ENCODE data around the gene GAREM1.

DNA sequence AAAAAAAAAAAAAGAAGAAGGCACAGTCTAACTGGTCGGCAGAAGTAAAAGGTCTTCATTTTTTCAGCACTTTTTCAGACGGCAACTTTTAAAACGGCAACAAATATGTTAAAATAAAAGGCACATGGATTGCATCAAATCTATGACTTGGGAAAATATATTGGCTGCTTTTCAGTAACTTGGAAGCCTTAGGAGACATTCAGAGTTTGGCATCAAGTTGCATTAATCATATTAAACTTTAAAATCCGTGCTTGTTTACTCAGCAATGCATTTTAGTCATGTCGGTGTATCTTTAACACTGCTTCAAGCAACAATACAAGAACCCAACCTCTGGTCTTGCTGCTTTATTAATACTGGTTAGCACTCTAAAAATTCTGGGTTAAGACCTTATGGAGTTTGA is 169.8 kb downstream of the GAREM1 start:
- TF ChIP-seq POLR2AphosphoS5 (IDR thresholded peaks at IDR 0.05; ENCODE audit: low read depth, low read length), result no peak
- TF ChIP-seq, protein P1, sequence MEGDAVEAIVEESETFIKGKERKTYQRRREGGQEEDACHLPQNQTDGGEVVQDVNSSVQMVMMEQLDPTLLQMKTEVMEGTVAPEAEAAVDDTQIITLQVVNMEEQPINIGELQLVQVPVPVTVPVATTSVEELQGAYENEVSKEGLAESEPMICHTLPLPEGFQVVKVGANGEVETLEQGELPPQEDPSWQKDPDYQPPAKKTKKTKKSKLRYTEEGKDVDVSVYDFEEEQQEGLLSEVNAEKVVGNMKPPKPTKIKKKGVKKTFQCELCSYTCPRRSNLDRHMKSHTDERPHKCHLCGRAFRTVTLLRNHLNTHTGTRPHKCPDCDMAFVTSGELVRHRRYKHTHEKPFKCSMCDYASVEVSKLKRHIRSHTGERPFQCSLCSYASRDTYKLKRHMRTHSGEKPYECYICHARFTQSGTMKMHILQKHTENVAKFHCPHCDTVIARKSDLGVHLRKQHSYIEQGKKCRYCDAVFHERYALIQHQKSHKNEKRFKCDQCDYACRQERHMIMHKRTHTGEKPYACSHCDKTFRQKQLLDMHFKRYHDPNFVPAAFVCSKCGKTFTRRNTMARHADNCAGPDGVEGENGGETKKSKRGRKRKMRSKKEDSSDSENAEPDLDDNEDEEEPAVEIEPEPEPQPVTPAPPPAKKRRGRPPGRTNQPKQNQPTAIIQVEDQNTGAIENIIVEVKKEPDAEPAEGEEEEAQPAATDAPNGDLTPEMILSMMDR (IDR thresholded peaks at IDR 0.05), result no peak

Measured in Panc1 (cell line).